Adrenal gland (tissue), 5 donors: ENCODE data around the gene TRPV4.

Experiments used
- POLR2A ChIP-seq, 2 donors: fragments of 450-650 bp; IDR thresholded peaks; one replicate each; pipeline ENCODE4 v1.6.1; 2017; ENCODE audit warnings: antibody characterized with exemption in 2 of 2, mild to moderate bottlenecking in 2 of 2, moderate library complexity in 1 of 2
- TF ChIP-seq, protein P1 (sequence below), 6 experiments: fragments of 450-650 bp in 4 of 6; fragments of 200-600 bp in 2 of 6; sonication (generic) in 1 of 6; IDR thresholded peaks; 1 replicate in 5 of 6; 2 replicates in 1 of 6; pipeline versions ENCODE4 v1.5.1 to v1.8.0; 2016 to 2021; ENCODE audit warnings: antibody characterized with exemption in 6 of 6, mild to moderate bottlenecking in 2 of 6, moderate library complexity in 1 of 6
- donor health status: DM: no; HTN: no; CAD: no.

DNA sequence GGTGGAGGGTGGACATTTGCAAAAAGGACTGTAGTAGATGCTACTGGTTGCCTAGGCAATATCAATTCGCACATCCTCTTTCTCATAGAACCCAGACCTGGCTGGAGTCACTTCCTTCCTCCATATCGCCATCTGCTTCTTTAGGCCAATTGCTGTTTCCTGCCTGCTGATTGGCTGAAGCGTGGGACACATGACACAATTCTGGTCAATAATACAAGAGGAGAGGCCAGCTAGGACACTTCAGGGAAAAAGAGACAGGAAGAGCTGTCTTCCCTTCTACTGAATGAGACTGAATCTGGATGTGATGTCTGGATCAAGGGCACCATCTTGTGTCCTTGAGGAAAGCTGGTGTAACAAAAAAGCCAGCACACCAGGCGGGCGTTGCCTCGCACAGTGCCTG lies 53.8 kb downstream of the TRPV4 start:
- TF ChIP-seq, protein P1, sequence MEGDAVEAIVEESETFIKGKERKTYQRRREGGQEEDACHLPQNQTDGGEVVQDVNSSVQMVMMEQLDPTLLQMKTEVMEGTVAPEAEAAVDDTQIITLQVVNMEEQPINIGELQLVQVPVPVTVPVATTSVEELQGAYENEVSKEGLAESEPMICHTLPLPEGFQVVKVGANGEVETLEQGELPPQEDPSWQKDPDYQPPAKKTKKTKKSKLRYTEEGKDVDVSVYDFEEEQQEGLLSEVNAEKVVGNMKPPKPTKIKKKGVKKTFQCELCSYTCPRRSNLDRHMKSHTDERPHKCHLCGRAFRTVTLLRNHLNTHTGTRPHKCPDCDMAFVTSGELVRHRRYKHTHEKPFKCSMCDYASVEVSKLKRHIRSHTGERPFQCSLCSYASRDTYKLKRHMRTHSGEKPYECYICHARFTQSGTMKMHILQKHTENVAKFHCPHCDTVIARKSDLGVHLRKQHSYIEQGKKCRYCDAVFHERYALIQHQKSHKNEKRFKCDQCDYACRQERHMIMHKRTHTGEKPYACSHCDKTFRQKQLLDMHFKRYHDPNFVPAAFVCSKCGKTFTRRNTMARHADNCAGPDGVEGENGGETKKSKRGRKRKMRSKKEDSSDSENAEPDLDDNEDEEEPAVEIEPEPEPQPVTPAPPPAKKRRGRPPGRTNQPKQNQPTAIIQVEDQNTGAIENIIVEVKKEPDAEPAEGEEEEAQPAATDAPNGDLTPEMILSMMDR (IDR thresholded peaks at IDR 0.05) = no peak
- TF ChIP-seq POLR2A (IDR thresholded peaks at IDR 0.05) = no peak
